ENCODE measurements around the gene NAA10. TPM values are rescaled to one million over a fixed set of nuclear protein-coding genes. Genes with fewer than 3 reads are reported as not detected.

The NAA10 gene
- total RNA-seq, 1 experiment from 2014 or later = 124 TPM

- H3K9me2 ChIP-seq (ENCODE audit: insufficient read depth) = no peaks in the 10 kb centered on the region
- peaks cover 9 to 37% of the 10 kb centered on the region in 2 experiments for H3K4me1 ChIP-seq (ENCODE audit: control insufficient read depth in 1 of 2, insufficient read depth in 2 of 2, low read length in 2 of 2)
- H3K27me3 ChIP-seq (ENCODE audit: insufficient read depth, low read length) = no peaks in the 10 kb centered on the region
- intact Hi-C loops (cut with micrococcal nuclease) = loop anchor here (1.0 kb wide), 1 partner anchor 120 kb away; the partner anchor contains the start of gene PLXNB3
- ATAC-seq = no peak
- no peak overlapping the region for H3K4me3 ChIP-seq (replicated peaks in 1 of 2; ENCODE audit: low read depth in 1 of 2, low read length in 2 of 2)
- RAD21 ChIA-PET (ENCODE audit: low non-redundant PET in 1 of 2, low total read pairs in 2 of 2, uncharacterized antibody in 2 of 2, unreplicated experiment in 2 of 2) = interaction anchor here in 1 of 2 experiments (0.7 kb wide), 1 partner anchor 90 kb away, joined by 3 read pairs; the partner anchor contains the start of genes IDH3G and SSR4
- no peaks in the 10 kb centered on the region for H3K36me3 ChIP-seq (ENCODE audit: control insufficient read depth in 1 of 2, insufficient read depth in 2 of 2, low read length in 2 of 2)
- no peak overlapping the region for H2AFZ ChIP-seq (ENCODE audit: low read depth, low read length, poor library complexity, severe bottlenecking)
- H3K79me2 ChIP-seq (ENCODE audit: insufficient read depth, low read length) = no peaks in the 10 kb centered on the region
- H3K27ac ChIP-seq (ENCODE audit: low read depth, low read length) = no peak overlapping the region
- CTCF ChIA-PET = no interaction called here
- H3K9me3 ChIP-seq (ENCODE audit: control insufficient read depth in 1 of 2, insufficient read depth in 1 of 2, low read depth in 1 of 2, low read length in 2 of 2) = no peaks in the 10 kb centered on the region
- H3K4me2 ChIP-seq (ENCODE audit: low read length) = no peak overlapping the region
- TF ChIP-seq SIN3A (IDR thresholded peaks at IDR 0.05; ENCODE audit: low read depth) = no peak
- no peak for TF ChIP-seq SRF (IDR thresholded peaks at IDR 0.05; ENCODE audit: low read depth)
- no peak for TF ChIP-seq CTCF (IDR thresholded peaks at IDR 0.05 in 2 of 3, conservative IDR thresholded peaks at IDR 0.05 in 1 of 3; ENCODE audit: borderline replicate concordance in 1 of 3, insufficient read depth in 1 of 3, low read depth in 2 of 3, low read length in 2 of 3)
- no peak for TF ChIP-seq RAD21 (IDR thresholded peaks at IDR 0.05; ENCODE audit: low read depth)
- no peak for TF ChIP-seq MAX (IDR thresholded peaks at IDR 0.05)
- no peak for TF ChIP-seq SP1 (IDR thresholded peaks at IDR 0.05; ENCODE audit: low read depth)
- TF ChIP-seq YY1 (IDR thresholded peaks at IDR 0.05; ENCODE audit: extremely low read depth, insufficient replicate concordance, low read depth, low read length) = no peak
- TF ChIP-seq POLR2AphosphoS5 (IDR thresholded peaks at IDR 0.05; ENCODE audit: low read depth, low read length) = no peak
- no peak for TF ChIP-seq EZH2phosphoT487 (IDR thresholded peaks at IDR 0.05; ENCODE audit: borderline replicate concordance)
- no peak for TF ChIP-seq TCF7L2 (IDR thresholded peaks at IDR 0.05; ENCODE audit: borderline replicate concordance, extremely low read depth, insufficient read depth, insufficient read length)
- no peak for TF ChIP-seq ATF3 (IDR thresholded peaks at IDR 0.05)
- no peak for TF ChIP-seq ELF1 (IDR thresholded peaks at IDR 0.05; ENCODE audit: borderline replicate concordance, low read depth)
- no peak for TF ChIP-seq ZFX (IDR thresholded peaks at IDR 0.05)
- DNase-seq (ENCODE audit: low read depth, low spot score) = no peak
- no peak overlapping the region for H3K9ac ChIP-seq (ENCODE audit: low read length)
- POLR2A ChIA-PET = no interaction called here
- BruUV-seq (replicated peaks) = no TSS peak
- no peaks in the 10 kb centered on the region for H4K20me1 ChIP-seq (ENCODE audit: insufficient read depth)
Measured at GRCh38 chrX:153884136-153884535, 50.7 kb downstream of the NAA10 start.
